GM12878 (cell line): ENCODE results near the gene TRAPPC11. TPM values are rescaled to one million over a fixed set of nuclear protein-coding genes. Genes with fewer than 3 reads are reported as not detected.

Experiments used
- BCL11A ChIP-seq: IDR thresholded peaks from 2 replicates; pipeline ENCODE4 v1.6.1; 2011; ENCODE audit warnings: low read depth, low read length
- BMI1 ChIP-seq: fragments of 450-650 bp; IDR thresholded peaks from 2 replicates; pipeline ENCODE4 v1.6.1; 2016; ENCODE audit warnings: mild to moderate bottlenecking, moderate library complexity, borderline replicate concordance
- CHD4 ChIP-seq: fragments of 200-600 bp; sonication (generic); IDR thresholded peaks from 2 replicates; pipeline ENCODE4 v1.6.1; 2016; ENCODE audit warnings: mild to moderate bottlenecking
- HDAC6 ChIP-seq: fragments of 200-600 bp; sonication (generic); IDR thresholded peaks from one replicate; pipeline ENCODE4 v1.8.0; 2017; ENCODE audit warnings: antibody characterized with exemption; ENCODE audit not compliant: unreplicated experiment
- MYB ChIP-seq: fragments of 150-350 bp; IDR thresholded peaks from 2 replicates; pipeline ENCODE4 v1.6.1; 2014; ENCODE audit warnings: mild to moderate bottlenecking, low read depth, low read length, borderline replicate concordance
- MYC ChIP-seq: IDR thresholded peaks from 2 replicates; pipeline ENCODE4 v1.6.1; 2011; ENCODE audit warnings: mild to moderate bottlenecking, low read length, moderate library complexity, inconsistent platforms; ENCODE audit not compliant: insufficient read depth, insufficient replicate concordance, insufficient read length, severe bottlenecking
- PAX5 ChIP-seq: IDR thresholded peaks from 2 replicates; pipeline ENCODE4 v1.6.1; 2011; ENCODE audit warnings: low read depth, low read length, borderline replicate concordance
- SREBF1 ChIP-seq: IDR thresholded peaks from 2 replicates; pipeline ENCODE4 v1.6.1; 2012; ENCODE audit warnings: mild to moderate bottlenecking, low read length
- SUPT20H ChIP-seq: IDR thresholded peaks from 2 replicates; pipeline ENCODE4 v1.6.1; 2011; ENCODE audit warnings: low read depth, mild to moderate bottlenecking, low read length, moderate library complexity, borderline replicate concordance; ENCODE audit not compliant: control insufficient read depth
- TARDBP ChIP-seq: IDR thresholded peaks from 2 replicates; pipeline ENCODE4 v1.6.1; 2016; ENCODE audit warnings: borderline replicate concordance
- YBX1 ChIP-seq: fragments of 450-650 bp; IDR thresholded peaks from 2 replicates; pipeline ENCODE4 v1.6.1; 2016; ENCODE audit warnings: antibody characterized with exemption
- ZNF274 ChIP-seq: IDR thresholded peaks from one replicate; pipeline ENCODE4 v1.8.0; 2011; ENCODE audit not compliant: insufficient read length, insufficient read depth
- polyA plus RNA-seq, 11 experiments: library from polyadenylated mRNA; depleted of rRNA in 4 of 11; unstranded in 6 of 11; stranded (reverse) in 5 of 11; fragments of >200 nt; fragmentation: Nextera tagmentation in 4 of 11; fragmentation: Illumina TruSeq in 1 of 11; extraction: Ambion mirVana in 4 of 11; extraction: Trizol in 1 of 11; gene quantifications; 1 replicate in 1 of 11; 2 replicates in 10 of 11; pipeline versions ENCODE4 v1.2.1 to v1.2.3, GENCODE V29; 2011 to 2016; ENCODE audit warnings: inconsistent platforms in 2 of 11, missing spikeins in 2 of 11, low read depth in 1 of 11
- total RNA-seq, 4 experiments: library from RNA; depleted of rRNA in 3 of 4; stranded (reverse); fragments of >200 nt in 3 of 4; fragmentation: Illumina TruSeq in 1 of 4; extraction: Trizol in 1 of 4; gene quantifications; 2 replicates each; pipeline versions ENCODE4 v1.2.1 to v1.2.3, GENCODE V29; 2013 to 2021
- TF ChIP-seq, protein P1 (sequence below): fragments of 450-650 bp; IDR thresholded peaks from 2 replicates; pipeline ENCODE4 v1.6.1; 2017; ENCODE audit warnings: antibody characterized with exemption, mild to moderate bottlenecking, moderate library complexity
- TF ChIP-seq, protein P2 (sequence below): fragments of 450-650 bp; IDR thresholded peaks from 2 replicates; pipeline ENCODE4 v1.6.1; 2016; ENCODE audit warnings: mild to moderate bottlenecking
- TF ChIP-seq, protein P3 (sequence below): fragments of 450-650 bp; IDR thresholded peaks from 2 replicates; pipeline ENCODE4 v1.6.1; 2016; ENCODE audit warnings: mild to moderate bottlenecking
- TF ChIP-seq, protein P4 (sequence below), 3 experiments: IDR thresholded peaks in 2 of 3; conservative IDR thresholded peaks in 1 of 3; 2 replicates each; pipeline ENCODE4 v1.5.1; 2011; ENCODE audit warnings: low read depth in 3 of 3, low read length in 3 of 3, mild to moderate bottlenecking in 3 of 3, control low read depth in 2 of 3, moderate library complexity in 2 of 3, inconsistent platforms in 1 of 3, mixed read lengths in 1 of 3; ENCODE audit not compliant: control insufficient read depth in 2 of 3, insufficient read depth in 1 of 3; ENCODE audit errors: extremely low read depth in 1 of 3

The TRAPPC11 gene
- total and polyA plus RNA-seq, 10 of the 15 experiments (the other 5 are each of a cell fraction or from before 2014, with no cell fraction given): 7.3 to 40.5 (median 22.3) TPM

DNA sequence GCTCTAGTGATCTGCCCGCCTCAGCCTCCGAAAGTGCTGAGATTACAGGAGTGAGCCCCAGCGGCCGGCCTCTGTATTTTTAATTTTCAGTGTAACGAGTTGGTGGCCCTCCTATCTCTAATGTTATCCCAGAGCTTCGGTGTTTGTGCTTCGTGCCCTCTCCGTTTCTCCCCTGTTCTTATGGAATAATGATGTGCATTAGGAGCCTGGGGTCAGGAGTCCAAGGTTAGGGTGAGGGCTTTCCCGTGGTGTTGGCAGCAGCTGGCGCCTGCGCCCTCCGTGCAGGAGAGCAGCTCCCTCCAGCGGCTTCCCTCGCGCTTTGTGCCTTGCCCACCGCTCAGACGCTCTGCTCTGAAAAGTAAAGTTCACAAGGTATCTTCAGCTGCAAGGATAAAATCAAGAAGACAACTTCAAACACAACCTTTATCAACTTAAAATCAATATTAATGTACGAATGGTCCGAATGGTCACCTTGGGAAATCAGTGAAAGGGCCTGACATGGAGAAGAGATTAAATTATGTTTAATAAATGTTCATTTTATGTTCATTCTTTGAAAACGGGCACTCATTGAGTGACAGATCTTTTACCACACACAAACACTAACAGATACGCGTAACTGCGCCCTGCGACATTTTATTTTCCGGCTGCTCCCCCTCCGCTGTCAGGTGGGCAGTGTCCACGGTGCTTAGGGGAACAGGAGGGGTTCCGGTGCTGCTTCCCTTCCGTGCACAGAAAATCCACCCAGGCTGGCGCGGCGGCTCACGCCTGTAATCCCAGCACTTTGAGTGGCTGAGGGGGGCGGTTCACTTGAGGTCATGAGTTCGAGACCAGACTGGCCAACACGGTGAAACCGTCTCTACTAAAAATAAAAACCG lies 62.4 kb downstream of the TRAPPC11 start (continued):
- TF ChIP-seq, protein P1, sequence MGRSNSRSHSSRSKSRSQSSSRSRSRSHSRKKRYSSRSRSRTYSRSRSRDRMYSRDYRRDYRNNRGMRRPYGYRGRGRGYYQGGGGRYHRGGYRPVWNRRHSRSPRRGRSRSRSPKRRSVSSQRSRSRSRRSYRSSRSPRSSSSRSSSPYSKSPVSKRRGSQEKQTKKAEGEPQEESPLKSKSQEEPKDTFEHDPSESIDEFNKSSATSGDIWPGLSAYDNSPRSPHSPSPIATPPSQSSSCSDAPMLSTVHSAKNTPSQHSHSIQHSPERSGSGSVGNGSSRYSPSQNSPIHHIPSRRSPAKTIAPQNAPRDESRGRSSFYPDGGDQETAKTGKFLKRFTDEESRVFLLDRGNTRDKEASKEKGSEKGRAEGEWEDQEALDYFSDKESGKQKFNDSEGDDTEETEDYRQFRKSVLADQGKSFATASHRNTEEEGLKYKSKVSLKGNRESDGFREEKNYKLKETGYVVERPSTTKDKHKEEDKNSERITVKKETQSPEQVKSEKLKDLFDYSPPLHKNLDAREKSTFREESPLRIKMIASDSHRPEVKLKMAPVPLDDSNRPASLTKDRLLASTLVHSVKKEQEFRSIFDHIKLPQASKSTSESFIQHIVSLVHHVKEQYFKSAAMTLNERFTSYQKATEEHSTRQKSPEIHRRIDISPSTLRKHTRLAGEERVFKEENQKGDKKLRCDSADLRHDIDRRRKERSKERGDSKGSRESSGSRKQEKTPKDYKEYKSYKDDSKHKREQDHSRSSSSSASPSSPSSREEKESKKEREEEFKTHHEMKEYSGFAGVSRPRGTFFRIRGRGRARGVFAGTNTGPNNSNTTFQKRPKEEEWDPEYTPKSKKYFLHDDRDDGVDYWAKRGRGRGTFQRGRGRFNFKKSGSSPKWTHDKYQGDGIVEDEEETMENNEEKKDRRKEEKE: no peak
- TF ChIP-seq MYB (no peak), BCL11A (no peak), SUPT20H (no peak), YBX1 (no peak), PAX5 (no peak), HDAC6 (no peak), ZNF274 (no peak), SREBF1 (no peak), CHD4 (no peak), TARDBP (no peak), BMI1 (no peak), MYC (no peak)
- TF ChIP-seq, protein P2, sequence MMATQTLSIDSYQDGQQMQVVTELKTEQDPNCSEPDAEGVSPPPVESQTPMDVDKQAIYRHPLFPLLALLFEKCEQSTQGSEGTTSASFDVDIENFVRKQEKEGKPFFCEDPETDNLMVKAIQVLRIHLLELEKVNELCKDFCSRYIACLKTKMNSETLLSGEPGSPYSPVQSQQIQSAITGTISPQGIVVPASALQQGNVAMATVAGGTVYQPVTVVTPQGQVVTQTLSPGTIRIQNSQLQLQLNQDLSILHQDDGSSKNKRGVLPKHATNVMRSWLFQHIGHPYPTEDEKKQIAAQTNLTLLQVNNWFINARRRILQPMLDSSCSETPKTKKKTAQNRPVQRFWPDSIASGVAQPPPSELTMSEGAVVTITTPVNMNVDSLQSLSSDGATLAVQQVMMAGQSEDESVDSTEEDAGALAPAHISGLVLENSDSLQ: peak; percentile 83
- TF ChIP-seq, protein P3, sequence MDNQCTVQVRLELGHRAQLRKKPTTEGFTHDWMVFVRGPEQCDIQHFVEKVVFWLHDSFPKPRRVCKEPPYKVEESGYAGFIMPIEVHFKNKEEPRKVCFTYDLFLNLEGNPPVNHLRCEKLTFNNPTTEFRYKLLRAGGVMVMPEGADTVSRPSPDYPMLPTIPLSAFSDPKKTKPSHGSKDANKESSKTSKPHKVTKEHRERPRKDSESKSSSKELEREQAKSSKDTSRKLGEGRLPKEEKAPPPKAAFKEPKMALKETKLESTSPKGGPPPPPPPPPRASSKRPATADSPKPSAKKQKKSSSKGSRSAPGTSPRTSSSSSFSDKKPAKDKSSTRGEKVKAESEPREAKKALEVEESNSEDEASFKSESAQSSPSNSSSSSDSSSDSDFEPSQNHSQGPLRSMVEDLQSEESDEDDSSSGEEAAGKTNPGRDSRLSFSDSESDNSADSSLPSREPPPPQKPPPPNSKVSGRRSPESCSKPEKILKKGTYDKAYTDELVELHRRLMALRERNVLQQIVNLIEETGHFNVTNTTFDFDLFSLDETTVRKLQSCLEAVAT: no peak
- TF ChIP-seq, protein P4, sequence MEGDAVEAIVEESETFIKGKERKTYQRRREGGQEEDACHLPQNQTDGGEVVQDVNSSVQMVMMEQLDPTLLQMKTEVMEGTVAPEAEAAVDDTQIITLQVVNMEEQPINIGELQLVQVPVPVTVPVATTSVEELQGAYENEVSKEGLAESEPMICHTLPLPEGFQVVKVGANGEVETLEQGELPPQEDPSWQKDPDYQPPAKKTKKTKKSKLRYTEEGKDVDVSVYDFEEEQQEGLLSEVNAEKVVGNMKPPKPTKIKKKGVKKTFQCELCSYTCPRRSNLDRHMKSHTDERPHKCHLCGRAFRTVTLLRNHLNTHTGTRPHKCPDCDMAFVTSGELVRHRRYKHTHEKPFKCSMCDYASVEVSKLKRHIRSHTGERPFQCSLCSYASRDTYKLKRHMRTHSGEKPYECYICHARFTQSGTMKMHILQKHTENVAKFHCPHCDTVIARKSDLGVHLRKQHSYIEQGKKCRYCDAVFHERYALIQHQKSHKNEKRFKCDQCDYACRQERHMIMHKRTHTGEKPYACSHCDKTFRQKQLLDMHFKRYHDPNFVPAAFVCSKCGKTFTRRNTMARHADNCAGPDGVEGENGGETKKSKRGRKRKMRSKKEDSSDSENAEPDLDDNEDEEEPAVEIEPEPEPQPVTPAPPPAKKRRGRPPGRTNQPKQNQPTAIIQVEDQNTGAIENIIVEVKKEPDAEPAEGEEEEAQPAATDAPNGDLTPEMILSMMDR (IDR thresholded peaks at IDR 0.05 in 2 of 3, conservative IDR thresholded peaks at IDR 0.05 in 1 of 3; ENCODE audit: control insufficient read depth in 2 of 3, extremely low read depth in 1 of 3, insufficient read depth in 1 of 3, low read depth in 3 of 3, low read length in 3 of 3): peak; percentile 50 to 64 (median 60); a peak in 5 of 6 replicates
- TF ChIP-seq, all 136 proteins: peak for 9
